ENCODE results near the gene CRIP2.

Gene CRIP2

GRCh38 chr14:105471297-105471821, 3.3 kb upstream of the CRIP2 start:
- Histone ChIP-seq H3K79me2 (ENCODE audit: control insufficient read depth, low read length) (no peaks in the 10 kb centered on the region), H3K9me3 (ENCODE audit: control insufficient read depth, insufficient read depth, low read length) (no peaks in the 10 kb centered on the region), H3K36me3 (ENCODE audit: control insufficient read depth, low read length) (peaks cover 12% of the 10 kb centered on the region; the same call in 1 of the 2 replicates), H3K27ac (ENCODE audit: low read depth, low read length) (no peak overlapping the region), H4K20me1 (ENCODE audit: control insufficient read depth, insufficient read depth, low read depth, low read length) (no peaks in the 10 kb centered on the region), H3K9me2 (replicated peaks; ENCODE audit: control insufficient read depth, low read length) (no peaks in the 10 kb centered on the region), H3F3A (ENCODE audit: control insufficient read depth, insufficient read depth) (peaks cover 6% of the 10 kb centered on the region; the same call in 1 of the 2 replicates), H3K27me3 (ENCODE audit: control insufficient read depth, low read length) (peaks cover 20% of the 10 kb centered on the region), H3K4me2 (ENCODE audit: low read length) (no peak overlapping the region), H3K4me3 (ENCODE audit: low read length) (no peak overlapping the region), H3K4me1 (ENCODE audit: control insufficient read depth, low read length) (peaks cover 28% of the 10 kb centered on the region)
- TF ChIP-seq EZH2phosphoT487 (IDR thresholded peaks at IDR 0.05; ENCODE audit: borderline replicate concordance, low read length) (no peak), CTCF (IDR thresholded peaks at IDR 0.05; ENCODE audit: low read depth, low read length, poor library complexity, severe bottlenecking) (no peak)

- Histone ChIP-seq H3K27me3 (ENCODE audit: control insufficient read depth, low read length) (peaks cover 26% of the 10 kb centered on the region), H3K79me2 (ENCODE audit: control insufficient read depth, low read length) (no peaks in the 10 kb centered on the region), H3K4me1 (ENCODE audit: control insufficient read depth, low read length) (peaks cover 28% of the 10 kb centered on the region), H3K9me2 (replicated peaks; ENCODE audit: control insufficient read depth, low read length) (no peaks in the 10 kb centered on the region), H4K20me1 (ENCODE audit: control insufficient read depth, insufficient read depth, low read depth, low read length) (no peaks in the 10 kb centered on the region), H3K9me3 (ENCODE audit: control insufficient read depth, insufficient read depth, low read length) (no peaks in the 10 kb centered on the region), H3K27ac (ENCODE audit: low read depth, low read length) (no peak overlapping the region), H3K4me3 (ENCODE audit: low read length) (no peak overlapping the region), H3F3A (ENCODE audit: control insufficient read depth, insufficient read depth) (peaks cover 6% of the 10 kb centered on the region; the same call in 1 of the 2 replicates), H3K4me2 (ENCODE audit: low read length) (no peak overlapping the region), H3K36me3 (ENCODE audit: control insufficient read depth, low read length) (peaks cover 12% of the 10 kb centered on the region; the same call in 1 of the 2 replicates)
- TF ChIP-seq EZH2phosphoT487 (IDR thresholded peaks at IDR 0.05; ENCODE audit: borderline replicate concordance, low read length) (no peak), CTCF (IDR thresholded peaks at IDR 0.05; ENCODE audit: low read depth, low read length, poor library complexity, severe bottlenecking) (no peak)
These were observed 2.7 kb upstream of the CRIP2 start for GRCh38 chr14:105471823-105472485.

- Histone ChIP-seq H3K27me3 (ENCODE audit: control insufficient read depth, low read length) (peaks cover 30% of the 10 kb centered on the region), H3K4me3 (ENCODE audit: low read length) (no peak overlapping the region), H4K20me1 (ENCODE audit: control insufficient read depth, insufficient read depth, low read depth, low read length) (no peaks in the 10 kb centered on the region), H3K79me2 (ENCODE audit: control insufficient read depth, low read length) (no peaks in the 10 kb centered on the region), H3K9me2 (replicated peaks; ENCODE audit: control insufficient read depth, low read length) (no peaks in the 10 kb centered on the region), H3K27ac (ENCODE audit: low read depth, low read length) (no peak overlapping the region), H3K9me3 (ENCODE audit: control insufficient read depth, insufficient read depth, low read length) (no peaks in the 10 kb centered on the region), H3K4me2 (ENCODE audit: low read length) (no peak overlapping the region), H3K4me1 (ENCODE audit: control insufficient read depth, low read length) (peaks cover 28% of the 10 kb centered on the region), H3K36me3 (ENCODE audit: control insufficient read depth, low read length) (peaks cover 10% of the 10 kb centered on the region; the same call in 1 of the 2 replicates), H3F3A (ENCODE audit: control insufficient read depth, insufficient read depth) (peaks cover 6% of the 10 kb centered on the region; the same call in 1 of the 2 replicates)
- no peak for TF ChIP-seq CTCF (IDR thresholded peaks at IDR 0.05; ENCODE audit: low read depth, low read length, poor library complexity, severe bottlenecking)
- no peak for TF ChIP-seq EZH2phosphoT487 (IDR thresholded peaks at IDR 0.05; ENCODE audit: borderline replicate concordance, low read length)
These were observed 2.1 kb upstream of the CRIP2 start for GRCh38 chr14:105472486-105472991.
